Measurements from ENCODE around the gene KBTBD13. TPM values are rescaled to one million over a fixed set of nuclear protein-coding genes. Genes with fewer than 3 reads are reported as not detected.

KBTBD13 gene
- total RNA-seq (2022; extraction: Qiagen RNA extraction) = not detected in 5 replicates

DNA sequence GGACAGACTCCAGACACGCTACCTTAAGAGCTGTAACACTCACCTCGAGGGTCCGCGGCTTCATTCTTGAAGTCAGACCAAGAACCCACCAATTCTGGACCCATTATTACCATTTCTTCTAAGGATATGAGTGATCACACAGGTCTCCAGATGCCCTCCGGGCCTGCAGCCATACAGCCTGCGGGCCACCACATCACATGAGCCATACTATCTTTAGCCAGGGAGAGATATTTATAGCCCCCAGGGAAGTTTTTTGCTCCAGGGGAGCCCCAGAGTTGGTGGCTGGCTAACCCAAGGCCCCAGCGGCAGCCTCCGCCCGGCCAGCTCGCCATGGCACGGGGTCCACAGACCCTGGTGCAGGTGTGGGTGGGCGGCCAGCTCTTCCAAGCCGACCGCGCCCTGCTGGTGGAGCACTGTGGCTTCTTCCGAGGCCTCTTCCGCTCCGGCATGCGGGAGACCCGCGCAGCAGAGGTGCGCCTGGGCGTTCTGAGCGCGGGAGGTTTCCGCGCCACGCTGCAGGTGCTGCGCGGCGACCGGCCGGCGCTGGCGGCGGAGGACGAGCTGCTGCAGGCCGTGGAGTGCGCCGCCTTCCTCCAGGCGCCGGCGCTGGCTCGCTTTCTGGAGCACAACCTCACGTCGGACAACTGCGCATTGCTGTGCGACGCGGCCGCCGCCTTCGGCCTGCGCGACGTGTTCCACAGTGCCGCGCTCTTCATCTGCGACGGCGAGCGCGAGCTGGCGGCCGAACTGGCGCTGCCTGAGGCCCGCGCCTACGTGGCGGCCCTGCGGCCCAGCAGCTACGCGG, at the start of gene KBTBD13:
Gene KBTBD13 (plus strand): TSS at position 261 of the 805 bp plus-strand sequence. CDS start 70 bp downstream, at position 331.

DNA sequence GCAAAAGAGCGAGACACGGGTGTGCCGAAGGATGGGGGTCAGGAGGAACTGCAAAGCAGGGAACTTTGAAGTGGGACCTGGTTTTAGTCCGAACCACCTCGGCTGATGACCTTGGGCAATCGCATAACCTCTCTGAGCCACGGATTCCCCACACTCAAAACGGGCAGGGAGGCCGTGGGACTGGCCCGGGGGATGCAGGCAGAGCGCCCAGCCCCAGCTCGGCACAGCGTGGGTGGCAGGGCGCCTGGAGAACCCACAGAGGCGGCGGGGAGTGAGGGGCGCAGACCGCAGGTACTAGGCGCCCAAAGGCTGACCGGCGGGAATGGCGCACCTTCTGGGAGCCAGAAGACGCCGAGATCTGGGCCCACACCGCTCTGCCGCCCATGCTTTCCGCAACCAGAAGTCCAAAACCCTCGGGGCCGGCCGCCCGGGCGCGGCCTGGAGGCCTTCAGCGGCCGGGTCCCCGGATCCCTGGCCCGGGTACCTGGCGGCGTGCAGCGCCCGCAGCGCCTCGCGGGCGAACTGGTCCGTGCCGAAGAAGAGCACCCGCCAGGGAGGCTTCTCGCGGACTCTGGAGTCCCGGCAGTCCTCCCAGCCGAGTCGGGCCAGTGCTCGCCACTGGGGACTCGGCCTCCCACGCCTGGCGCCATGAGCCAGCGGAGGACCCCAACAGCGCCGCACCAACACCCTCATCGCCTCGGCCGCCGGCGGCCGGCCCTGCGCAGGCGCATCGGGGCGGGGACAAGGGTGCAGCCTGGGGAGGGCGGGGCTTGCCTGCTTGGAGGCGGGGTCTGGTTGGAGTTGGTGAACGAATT, 47.4 kb upstream of the KBTBD13 start, which contains the start of gene MTFMT:
Gene MTFMT (minus strand): TSS at position 719 of the 815 bp plus-strand sequence. CDS start 26 bp downstream, at position 693.

GRCh38 chr15:65044724-65045481, 31.6 kb upstream of the KBTBD13 start, which contains the start of gene SLC51B:
Gene SLC51B, plus strand, starts transcription at chr15:65045387. Its CDS starts 4,618 bp downstream, at chr15:65050005.

DNA sequence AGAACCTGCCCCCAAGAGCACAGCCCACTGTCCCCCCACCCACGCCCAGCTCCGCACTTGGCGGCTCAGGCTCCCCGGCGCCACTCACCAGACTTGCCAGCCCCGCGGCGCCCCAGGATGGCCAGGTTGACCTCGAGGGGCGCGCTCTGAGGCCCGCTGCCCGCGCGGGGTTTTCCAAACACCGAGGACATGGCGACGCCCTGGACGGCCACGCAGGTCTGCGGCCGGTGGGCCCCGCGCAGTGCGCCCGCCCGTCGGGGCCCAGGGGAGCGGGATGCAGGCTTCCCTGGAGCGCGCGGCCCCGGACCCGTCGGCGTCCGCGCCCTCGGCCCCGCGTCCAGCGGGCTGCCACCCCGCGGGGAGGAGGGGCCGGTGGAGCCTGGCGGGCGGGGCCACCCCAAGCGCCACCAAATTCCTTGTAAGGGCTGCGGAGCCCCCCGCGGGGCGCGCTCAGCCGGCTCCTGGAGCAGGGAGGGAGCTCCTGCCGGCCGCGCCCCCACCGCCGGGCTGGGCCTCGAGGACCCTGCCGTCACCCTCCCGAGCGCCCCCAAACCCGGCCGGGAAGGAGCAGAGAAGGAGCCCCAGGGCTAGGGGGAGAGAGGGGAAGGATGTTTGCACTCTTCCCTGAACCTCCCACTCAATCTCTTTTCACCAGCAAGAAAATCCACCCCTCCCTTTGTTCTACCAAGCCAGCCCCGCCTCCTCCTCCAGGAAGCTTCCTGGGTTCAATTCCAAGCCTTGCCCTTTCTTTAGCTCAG, 8.7 kb upstream of the KBTBD13 start, which contains the start of gene RASL12:
Gene RASL12 (minus strand): TSS at position 347 of the 758 bp plus-strand sequence. CDS start 156 bp downstream, at position 191.

DNA sequence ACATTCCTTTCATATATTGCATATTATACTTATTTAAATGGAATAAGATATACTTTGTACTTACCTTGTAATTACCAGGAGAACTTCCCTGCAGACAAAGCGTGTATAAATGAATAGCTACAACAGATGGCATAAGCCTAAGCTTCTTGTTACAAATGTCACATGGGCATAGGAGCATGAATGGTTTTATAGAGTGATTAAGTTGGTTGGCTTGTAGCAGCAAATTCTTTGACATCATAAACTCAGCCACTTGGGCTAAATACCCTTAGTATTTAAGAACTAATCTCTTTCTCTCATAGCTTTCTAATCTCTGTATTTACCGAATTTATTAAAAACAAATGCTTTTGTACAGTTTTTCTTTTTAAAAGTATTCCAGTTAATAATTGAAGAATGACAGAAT, 38.5 kb downstream of the KBTBD13 start, which contains the start of gene UBAP1L:
Gene UBAP1L (minus strand): TSS at position 115 of the 400 bp plus-strand sequence. CDS start 8,985 bp downstream, outside the sequence.

Other genes with a start within 250 kb of the KBTBD13 start
- 5.4 to 6.4 TPM (median 6.0 TPM) in 5 replicates for gene PLEKHO2, start 234.8 kb upstream of the KBTBD13 start, total RNA-seq (2022; extraction: Qiagen RNA extraction)
- gene ANKDD1A, start 164.8 kb upstream of the KBTBD13 start, total RNA-seq (2022; extraction: Qiagen RNA extraction) = 1.7 to 2.8 TPM (median 2.2 TPM) in 5 replicates
- gene SPG21, start 86.8 kb upstream of the KBTBD13 start, total RNA-seq (2022; extraction: Qiagen RNA extraction) = 115 to 127 TPM (median 122 TPM) in 5 replicates
- 22.3 to 28.2 TPM (median 26.6 TPM) in 5 replicates for gene MTFMT, start 47.1 kb upstream of the KBTBD13 start, total RNA-seq (2022; extraction: Qiagen RNA extraction)
- gene SLC51B, start 31.4 kb upstream of the KBTBD13 start, total RNA-seq (2022; extraction: Qiagen RNA extraction) = 14.3 to 20.5 TPM (median 15.7 TPM) in 5 replicates
- 0.10 to 0.16 TPM (median 0.12 TPM) in 5 replicates for gene RASL12, start 8.8 kb upstream of the KBTBD13 start, total RNA-seq (2022; extraction: Qiagen RNA extraction)
- gene UBAP1L, start 38.5 kb downstream of the KBTBD13 start, total RNA-seq (2022; extraction: Qiagen RNA extraction) = 0.55 to 2.0 TPM (median 0.74 TPM) in 5 replicates
- 24.5 to 29.7 TPM (median 27.7 TPM) in 5 replicates for gene PDCD7, start 57.1 kb downstream of the KBTBD13 start, total RNA-seq (2022; extraction: Qiagen RNA extraction)
- gene CLPX, start 108.6 kb downstream of the KBTBD13 start, total RNA-seq (2022; extraction: Qiagen RNA extraction) = 37.2 to 54.0 TPM (median 48.0 TPM) in 5 replicates
- gene CILP, start 134.7 kb downstream of the KBTBD13 start, total RNA-seq (2022; extraction: Qiagen RNA extraction) = 0.11 to 0.24 TPM (median 0.17 TPM) in 5 replicates
- gene PARP16, start 210.1 kb downstream of the KBTBD13 start, total RNA-seq (2022; extraction: Qiagen RNA extraction) = 9.2 to 11.7 TPM (median 11.2 TPM) in 5 replicates
- gene RNU5A-1, start 219.3 kb downstream of the KBTBD13 start, total RNA-seq (2022; extraction: Qiagen RNA extraction) = not detected in 5 replicates
- not detected in 5 replicates for gene RNU5B-1, start 227.9 kb downstream of the KBTBD13 start, total RNA-seq (2022; extraction: Qiagen RNA extraction)

Measured in A549 treated with Mapracorat at 1 μM for 4 hours (cell line).